Upper lobe of left lung (tissue), 6 donors: Measurements from ENCODE around the gene CHMP6. TPM values are rescaled to one million over a fixed set of nuclear protein-coding genes. Genes with fewer than 3 reads are reported as not detected.

Experiments
- ATAC-seq, 2 donors: fragments of 200-7000 bp; cut with Tn5 transposase; one replicate each; pipeline ENCODE4 v1.9.1; 2022; ENCODE audit warnings: mild to moderate bottlenecking in 2 of 2, moderate library complexity in 2 of 2; ENCODE audit not compliant: low FRiP score in 2 of 2
- DNase-seq, 2 donors: peaks; one replicate each; pipeline ENCODE4 v3.0.0-alpha.2; 2019 to 2020
- H3K27ac ChIP-seq, 4 donors: fragments of 200-600 bp; sonication (generic); one replicate each; pipeline ENCODE4 v1.5.1; 2016 to 2019
- H3K27me3 ChIP-seq, 4 donors: fragments of 200-600 bp; sonication (generic); one replicate each; pipeline ENCODE4 v1.5.1; 2017 to 2019
- H3K36me3 ChIP-seq, 4 donors: fragments of 200-600 bp; sonication (generic); one replicate each; pipeline ENCODE4 v1.5.1; 2016 to 2019
- H3K4me1 ChIP-seq, 4 donors: fragments of 200-600 bp; sonication (generic); one replicate each; pipeline ENCODE4 v1.5.1; 2018 to 2019
- H3K4me3 ChIP-seq, 4 donors: fragments of 200-600 bp; sonication (generic); one replicate each; pipeline ENCODE4 v1.5.1; 2017 to 2019; ENCODE audit warnings: mild to moderate bottlenecking in 2 of 4, moderate library complexity in 1 of 4
- H3K9me3 ChIP-seq, 4 donors: fragments of 200-600 bp; sonication (generic); one replicate each; pipeline ENCODE4 v1.5.1; 2018 to 2019
- EP300 ChIP-seq, 4 donors: sonication (generic); formaldehyde crosslinking; IDR thresholded peaks; one replicate each; pipeline ENCODE4 v1.5.1; 2017; ENCODE audit warnings: antibody characterized with exemption in 4 of 4, control low read depth in 2 of 4
- POLR2A ChIP-seq, 4 donors: fragments of 450-650 bp; IDR thresholded peaks; one replicate each; pipeline ENCODE4 v1.5.1; 2016 to 2017; ENCODE audit warnings: antibody characterized with exemption in 4 of 4, mild to moderate bottlenecking in 2 of 4
- POLR2AphosphoS5 ChIP-seq, 2 donors: sonication (generic); formaldehyde crosslinking; IDR thresholded peaks; one replicate each; pipeline ENCODE4 v1.5.1; 2017; ENCODE audit warnings: antibody characterized with exemption in 2 of 2
- WGBS, 2 donors: methylation state at CpG; one replicate each; pipeline ENCODE4 v1.1.5; 2017 to 2018; 5-methylcytosine and 5-hydroxymethylcytosine counted together
- total RNA-seq, 6 donors: library from RNA; depleted of rRNA in 4 of 6; stranded (reverse); fragments of >200 nt in 4 of 6; gene quantifications; one replicate each; pipeline versions ENCODE4 v1.1.0 to v1.2.1, GENCODE V29; 2016 to 2021
- TF ChIP-seq, protein P1 (sequence below), 6 experiments: fragments of 450-650 bp in 4 of 6; fragments of 200-600 bp in 2 of 6; sonication (generic) in 2 of 6; IDR thresholded peaks; one replicate each; pipeline ENCODE4 v1.5.1; 2016 to 2019; ENCODE audit warnings: antibody characterized with exemption in 6 of 6
- donor health status: DM: no; HTN: no; CAD: no; lungs with moderate emphysema.
- donor health status: DM: no; HTN: yes; CAD: no; lungs with severe emphysema.

Gene CHMP6
- total RNA-seq, 6 donors from 2014 or later: 29.5 to 75.4 (median 34.8) TPM

DNA sequence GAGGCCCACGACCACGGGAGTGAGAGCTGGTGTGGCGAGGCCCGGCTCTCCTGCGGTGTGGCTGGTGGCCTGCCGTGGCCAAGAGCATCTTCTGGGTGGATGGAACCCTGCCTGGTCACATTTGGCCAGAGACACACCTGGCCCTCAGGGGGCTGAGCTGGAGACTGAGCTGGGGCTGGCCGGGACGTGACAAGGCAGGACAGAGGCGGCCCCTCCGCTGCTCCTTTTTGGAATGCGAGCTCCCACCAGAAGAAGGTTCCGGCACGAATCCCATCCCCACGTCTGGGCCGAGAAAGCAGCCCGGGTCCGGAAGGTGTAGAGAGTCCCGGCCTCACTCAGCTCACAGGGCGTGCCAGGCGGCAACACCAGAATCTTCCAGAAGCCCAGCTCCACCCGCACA lies 26.0 kb upstream of the CHMP6 start:
- Histone ChIP-seq H3K36me3 (peaks cover 0 to 27% (median 14%) of the 10 kb centered on the region in 4 donors), H3K27ac (no peak overlapping the region), H3K9me3 (no peaks in the 10 kb centered on the region), H3K4me3 (no peak overlapping the region), H3K4me1 (peaks cover 12 to 26% (median 25%) of the 10 kb centered on the region in 4 donors), H3K27me3 (no peaks in the 10 kb centered on the region)
- TF ChIP-seq, protein P1, sequence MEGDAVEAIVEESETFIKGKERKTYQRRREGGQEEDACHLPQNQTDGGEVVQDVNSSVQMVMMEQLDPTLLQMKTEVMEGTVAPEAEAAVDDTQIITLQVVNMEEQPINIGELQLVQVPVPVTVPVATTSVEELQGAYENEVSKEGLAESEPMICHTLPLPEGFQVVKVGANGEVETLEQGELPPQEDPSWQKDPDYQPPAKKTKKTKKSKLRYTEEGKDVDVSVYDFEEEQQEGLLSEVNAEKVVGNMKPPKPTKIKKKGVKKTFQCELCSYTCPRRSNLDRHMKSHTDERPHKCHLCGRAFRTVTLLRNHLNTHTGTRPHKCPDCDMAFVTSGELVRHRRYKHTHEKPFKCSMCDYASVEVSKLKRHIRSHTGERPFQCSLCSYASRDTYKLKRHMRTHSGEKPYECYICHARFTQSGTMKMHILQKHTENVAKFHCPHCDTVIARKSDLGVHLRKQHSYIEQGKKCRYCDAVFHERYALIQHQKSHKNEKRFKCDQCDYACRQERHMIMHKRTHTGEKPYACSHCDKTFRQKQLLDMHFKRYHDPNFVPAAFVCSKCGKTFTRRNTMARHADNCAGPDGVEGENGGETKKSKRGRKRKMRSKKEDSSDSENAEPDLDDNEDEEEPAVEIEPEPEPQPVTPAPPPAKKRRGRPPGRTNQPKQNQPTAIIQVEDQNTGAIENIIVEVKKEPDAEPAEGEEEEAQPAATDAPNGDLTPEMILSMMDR (IDR thresholded peaks at IDR 0.05): no peak
- TF ChIP-seq EP300 (IDR thresholded peaks at IDR 0.05): no peak
- peak in 1 of 2 donors; percentile 70 for DNase-seq
- WGBS, 2 donors: 90 to 92% methylated on average over 16 to 21 of the region's 21 CpGs
- ATAC-seq: no peak

DNA sequence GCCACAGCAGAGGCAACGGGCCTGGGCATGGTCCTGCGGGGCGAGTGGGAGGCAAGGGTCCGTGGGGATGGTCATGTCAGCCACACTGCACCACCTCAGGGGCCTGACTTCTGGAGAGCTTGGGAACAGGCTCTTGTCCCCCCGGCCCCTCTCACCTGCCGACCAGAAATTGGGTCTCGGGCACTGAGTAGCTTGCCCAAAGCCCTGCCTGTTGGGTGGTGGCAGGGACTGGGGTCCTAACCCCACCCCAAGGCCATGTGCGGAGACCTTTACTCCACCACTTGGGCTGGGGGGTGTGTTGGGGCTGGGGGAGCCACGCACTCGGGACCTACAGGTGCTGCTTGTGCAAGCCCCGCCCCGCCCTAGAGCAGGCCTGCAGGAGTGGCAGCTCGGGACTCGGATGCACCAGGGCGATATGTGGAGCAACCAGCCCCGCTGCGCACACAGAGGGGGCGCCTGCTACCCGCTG lies 24.2 kb upstream of the CHMP6 start:
- Histone ChIP-seq H3K27ac (no peak overlapping the region), H3K4me1 (peaks cover 12 to 28% (median 25%) of the 10 kb centered on the region in 4 donors), H3K36me3 (peaks cover 0 to 25% (median 13%) of the 10 kb centered on the region in 4 donors), H3K27me3 (no peaks in the 10 kb centered on the region), H3K4me3 (no peak overlapping the region), H3K9me3 (no peaks in the 10 kb centered on the region)
- no peak for TF ChIP-seq POLR2A (IDR thresholded peaks at IDR 0.05)
- TF ChIP-seq, protein P1 (IDR thresholded peaks at IDR 0.05): no peak
- TF ChIP-seq EP300 (IDR thresholded peaks at IDR 0.05): no peak
- no peak for TF ChIP-seq POLR2AphosphoS5 (IDR thresholded peaks at IDR 0.05)
- DNase-seq: peak in 1 of 2 donors; percentile 81
- WGBS, 2 donors: 82 to 96% methylated on average over 2 to 18 of the region's 19 CpGs
- ATAC-seq: no peak

DNA sequence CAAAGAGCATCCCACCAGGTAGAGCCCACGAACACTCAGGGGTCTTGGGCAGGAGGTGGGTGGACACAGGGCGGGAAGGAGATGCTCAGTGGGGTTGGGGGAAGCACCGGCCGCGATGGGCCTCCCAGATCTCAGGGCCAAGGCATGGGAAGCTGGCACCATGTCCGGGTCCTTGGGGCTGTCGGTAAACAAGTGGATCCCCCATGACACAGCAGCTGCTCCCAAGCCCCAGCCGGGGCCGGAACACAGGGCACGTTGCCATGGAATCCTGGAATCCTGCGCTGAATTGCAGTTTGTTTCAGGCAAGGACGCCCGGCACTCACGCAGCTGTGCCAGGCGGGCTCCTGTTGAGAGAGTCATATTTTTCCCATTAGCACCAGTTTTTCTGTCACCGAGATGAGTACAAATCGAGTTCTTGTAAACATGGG lies 23.0 kb upstream of the CHMP6 start:
- Histone ChIP-seq H3K27me3 (no peaks in the 10 kb centered on the region), H3K4me1 (peaks cover 12 to 28% (median 25%) of the 10 kb centered on the region in 4 donors), H3K27ac (peak overlapping the region in 1 of 4 donors; percentile 75), H3K4me3 (no peak overlapping the region), H3K9me3 (no peaks in the 10 kb centered on the region), H3K36me3 (peaks cover 0 to 25% (median 11%) of the 10 kb centered on the region in 4 donors)
- TF ChIP-seq, protein P1 (IDR thresholded peaks at IDR 0.05): no peak
- no peak for TF ChIP-seq POLR2A (IDR thresholded peaks at IDR 0.05)
- no peak for TF ChIP-seq EP300 (IDR thresholded peaks at IDR 0.05)
- no peak for TF ChIP-seq POLR2AphosphoS5 (IDR thresholded peaks at IDR 0.05)
- WGBS, 2 donors: 13 to 63% methylated on average over 4 to 14 of the region's 17 CpGs
- DNase-seq (peak in 1 of 2 donors; percentile 58), ATAC-seq (no peak)

DNA sequence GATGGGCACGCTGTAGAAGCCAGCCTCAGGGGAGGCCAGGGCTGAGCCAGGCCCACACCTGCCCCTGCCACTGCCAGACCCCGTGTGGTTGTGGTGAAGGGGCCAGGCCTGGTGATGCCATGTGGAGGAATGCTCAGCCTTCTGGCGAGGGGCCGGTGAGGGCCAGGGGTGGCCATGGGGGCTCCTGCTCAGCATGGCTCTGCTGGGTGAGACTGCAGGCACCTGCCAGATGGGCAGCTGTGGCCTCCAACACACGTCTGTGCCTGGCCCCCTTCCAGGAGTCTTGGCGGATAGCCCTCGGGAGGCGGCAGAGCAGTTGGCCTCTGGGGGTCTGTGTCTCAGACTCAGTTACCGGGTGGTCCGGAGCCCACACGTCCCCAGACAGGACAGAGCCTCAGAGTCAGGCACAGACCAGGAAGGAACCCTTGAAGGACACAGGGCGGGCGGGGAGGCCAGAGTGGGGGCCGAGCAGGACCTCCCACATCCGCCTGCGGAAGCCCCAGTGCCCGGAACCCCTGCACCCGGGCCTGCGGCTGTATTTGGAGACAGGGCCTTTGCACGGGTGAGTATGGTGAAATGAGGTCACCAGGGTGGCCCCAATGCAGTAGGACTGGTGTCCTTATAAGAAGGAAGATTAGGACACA lies 22.5 kb upstream of the CHMP6 start:
- Histone ChIP-seq H3K4me1 (peaks cover 12 to 28% (median 25%) of the 10 kb centered on the region in 4 donors), H3K9me3 (no peaks in the 10 kb centered on the region), H3K36me3 (peaks cover 0 to 22% (median 9%) of the 10 kb centered on the region in 4 donors), H3K4me3 (peak overlapping the region in 1 of 4 donors; percentile 11), H3K27me3 (no peaks in the 10 kb centered on the region), H3K27ac (peak overlapping the region in 1 of 4 donors; percentile 75)
- DNase-seq: peak in 1 of 2 donors; percentile 75
- TF ChIP-seq POLR2AphosphoS5 (IDR thresholded peaks at IDR 0.05): no peak
- TF ChIP-seq, protein P1 (IDR thresholded peaks at IDR 0.05): no peak
- no peak for TF ChIP-seq POLR2A (IDR thresholded peaks at IDR 0.05)
- peak; percentile 2 to 48 for ATAC-seq
- WGBS, 2 donors: 25 to 45% methylated on average over 7 to 12 of the region's 20 CpGs
